GM18868 (cell line): ENCODE results near the gene FOXA1.

Experiments used
- ATAC-seq: cut with Tn5 transposase; IDR thresholded peaks from one replicate; pipeline ENCODE4 v1.9.1; 2021; ENCODE audit warnings: mild to moderate bottlenecking, moderate library complexity; ENCODE audit not compliant: unreplicated experiment

Gene FOXA1

DNA sequence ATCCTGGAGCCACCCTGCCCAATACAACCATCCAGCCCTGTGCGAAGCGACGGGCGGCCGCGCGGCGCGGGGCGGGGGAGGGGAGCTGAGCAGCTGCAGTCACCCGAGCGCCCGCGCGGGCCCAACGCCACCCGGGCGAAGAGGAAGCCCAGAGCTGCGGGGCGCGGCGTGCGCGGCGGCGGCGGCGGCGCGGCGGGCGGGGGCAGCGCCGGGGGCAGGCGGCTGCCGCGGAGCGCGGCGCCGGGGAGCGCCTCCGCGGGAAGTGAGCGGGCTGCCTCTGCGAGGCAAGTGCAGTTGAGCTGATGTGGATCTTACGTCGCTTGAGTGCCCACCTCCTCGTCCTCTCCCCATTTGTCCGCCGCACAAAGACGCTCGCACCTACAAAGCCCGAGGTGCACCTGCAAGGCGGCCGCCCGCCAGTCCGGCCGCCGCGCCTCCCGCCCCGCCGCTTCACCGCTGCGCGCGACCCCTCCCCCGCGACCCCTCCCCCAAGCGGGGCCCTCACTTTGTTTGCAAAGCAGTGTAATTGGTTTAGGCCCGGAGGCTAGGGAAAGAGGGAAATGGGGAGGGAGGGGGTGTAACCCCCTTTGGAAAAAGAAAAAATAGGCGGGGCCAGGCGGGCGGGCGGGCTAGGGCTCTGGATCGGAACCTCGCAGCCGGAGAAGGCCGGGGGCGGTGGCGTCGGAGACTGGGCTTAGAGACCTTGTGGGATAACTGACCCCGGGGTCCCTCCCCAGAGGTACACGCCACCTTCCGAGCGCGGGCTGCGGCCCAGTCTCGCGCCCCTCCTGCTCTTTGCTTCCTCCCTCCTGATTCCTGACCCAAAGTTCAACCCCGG, at the start of gene FOXA1, which contains the start of gene TTC6:
Gene FOXA1, minus strand, starts transcription at position 279 of the 838 bp plus-strand sequence. Its CDS starts 277 bp downstream, at position 2.
Gene TTC6, plus strand, starts transcription at position 659 of the 838 bp plus-strand sequence. CDS start 26,436 bp downstream, outside the sequence.
- ATAC-seq = no peak

DNA sequence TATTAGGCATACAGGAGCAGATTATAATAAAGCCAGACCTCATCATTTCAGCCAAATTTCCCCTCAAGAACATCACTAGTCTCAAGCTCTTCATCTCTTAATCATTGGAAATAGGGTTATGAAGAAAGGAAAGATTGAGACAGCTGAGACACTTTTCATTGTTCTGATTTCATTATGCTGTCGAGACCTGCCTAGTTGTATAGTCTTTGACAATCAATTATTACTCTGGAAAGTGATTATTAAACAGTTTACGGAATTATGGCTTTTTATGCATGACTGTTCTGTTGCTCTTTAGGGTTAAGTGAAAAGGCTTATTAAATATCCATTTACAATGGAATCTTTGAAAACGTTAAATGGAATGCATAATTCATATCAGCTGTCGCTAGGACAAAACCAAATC, 48.7 kb upstream of the FOXA1 start:
- ATAC-seq = no peak

DNA sequence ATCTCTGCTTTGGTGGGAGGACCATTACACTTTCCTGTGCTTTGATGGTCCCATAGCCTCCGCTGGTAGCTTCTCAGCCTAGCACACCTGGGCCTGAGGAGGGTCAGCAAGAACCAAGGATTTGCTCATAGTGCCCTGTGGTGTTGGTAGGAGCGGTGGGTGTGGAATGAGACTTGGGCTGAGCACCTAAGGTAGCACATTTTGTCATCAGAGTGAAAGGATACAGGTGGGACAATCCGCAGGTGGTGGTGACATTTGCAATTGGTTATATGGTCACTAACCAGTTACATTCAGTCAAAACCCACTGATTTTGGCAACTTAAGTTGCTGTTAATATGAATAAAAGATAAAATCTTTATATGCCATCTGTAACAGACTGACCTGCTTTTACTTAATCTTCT, 47.1 kb upstream of the FOXA1 start:
- no peak for ATAC-seq

DNA sequence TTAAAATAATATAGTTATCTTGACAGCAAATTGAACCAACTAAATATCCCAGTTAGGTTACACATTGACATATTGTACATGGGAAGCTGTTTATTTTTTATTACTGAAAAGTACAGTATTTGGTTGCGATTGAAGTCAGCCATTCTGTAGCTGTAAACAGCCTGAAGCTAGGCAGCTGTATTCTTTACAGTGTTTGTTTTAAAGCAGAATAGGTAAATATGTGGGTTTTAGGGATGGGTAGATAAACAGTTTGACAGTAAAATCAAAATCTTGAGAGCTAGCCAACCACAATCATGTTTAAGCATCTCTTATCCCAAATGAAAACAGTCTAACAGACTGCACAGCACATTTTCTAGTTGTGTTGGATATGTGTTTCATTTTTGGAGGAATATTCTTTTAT, 46.1 kb upstream of the FOXA1 start:
- no peak for ATAC-seq

DNA sequence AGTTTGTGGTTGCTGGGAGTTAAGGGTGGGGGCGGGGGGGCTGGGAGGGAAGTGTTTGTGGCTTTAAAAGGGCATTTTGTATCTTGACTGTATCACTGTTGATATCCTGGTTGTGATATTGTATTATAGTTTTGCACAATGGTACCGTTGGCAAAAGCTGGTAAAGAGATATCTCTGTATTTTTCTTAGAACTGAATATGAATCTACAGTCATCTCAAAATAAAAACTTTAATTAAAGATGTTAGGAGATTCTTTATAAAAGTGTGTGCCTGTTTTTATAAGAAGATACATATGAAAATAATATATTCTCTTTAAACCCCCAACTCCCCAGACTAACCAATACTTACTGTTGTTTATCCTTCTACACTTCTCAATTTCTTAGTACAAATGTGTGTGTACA, 43.5 kb upstream of the FOXA1 start:
- no peak for ATAC-seq

DNA sequence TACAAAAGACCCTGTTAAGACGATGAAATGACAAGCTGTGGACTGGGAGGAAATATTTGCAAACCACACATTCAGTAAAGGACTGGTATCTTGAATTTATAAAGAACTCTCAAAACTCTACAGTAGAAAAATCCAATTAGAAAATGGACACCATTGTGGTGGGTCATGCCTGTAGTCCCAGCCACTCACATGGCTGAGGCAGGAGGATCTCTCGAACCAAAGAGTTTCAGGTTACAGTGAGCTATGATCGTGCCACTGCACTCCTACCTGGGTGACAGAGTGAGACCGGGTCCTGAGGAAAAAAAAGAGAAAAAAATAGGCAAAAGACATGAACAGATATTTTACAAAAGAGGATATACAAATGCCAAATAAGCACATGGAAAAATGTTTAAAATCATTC, 42.3 kb upstream of the FOXA1 start:
- ATAC-seq = no peak

DNA sequence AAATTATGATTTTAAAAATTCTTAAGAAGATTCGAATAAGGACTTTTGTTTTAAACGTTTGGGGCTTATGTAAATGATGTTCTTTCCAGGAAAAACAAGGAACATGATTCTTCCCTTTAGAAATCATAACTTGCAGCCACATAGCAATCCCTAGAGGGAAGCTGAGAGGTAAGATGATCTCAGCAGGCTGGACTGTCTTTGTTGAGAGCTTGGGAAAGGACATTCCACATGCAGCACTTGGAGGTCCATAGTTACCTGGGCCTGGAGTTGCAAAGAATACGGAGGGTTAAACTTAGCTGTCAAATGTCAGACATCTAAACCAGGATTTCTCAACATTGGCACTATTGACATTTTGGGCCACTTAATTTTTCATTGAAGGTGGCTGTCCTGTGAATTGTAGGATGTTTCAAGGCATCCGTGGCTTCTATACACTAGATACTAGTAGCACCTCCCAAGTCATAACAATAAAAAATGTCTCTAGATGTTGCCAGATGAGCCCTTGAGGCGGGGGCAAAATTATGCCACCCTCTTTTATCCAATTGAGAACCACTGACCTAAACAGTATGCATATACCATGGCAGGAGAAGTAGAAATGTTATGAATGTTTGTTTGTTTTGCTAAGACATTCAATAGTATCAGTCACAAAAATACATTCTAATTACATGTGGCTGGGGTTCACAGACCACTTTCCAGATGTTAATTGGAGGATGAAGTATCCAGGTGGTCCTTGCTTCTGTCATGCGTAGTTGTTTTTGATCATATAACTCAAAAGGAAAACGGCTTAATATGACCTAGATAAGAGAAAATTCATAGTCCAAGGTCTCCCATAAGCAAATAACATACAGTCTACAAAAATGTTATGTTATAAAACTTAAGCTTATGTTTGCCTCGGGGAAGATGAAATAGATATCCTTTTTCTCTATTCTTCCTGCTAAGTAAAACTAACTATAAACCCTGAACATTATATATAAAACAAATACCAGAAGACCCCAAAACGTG, 30.8 kb upstream of the FOXA1 start:
- ATAC-seq = no peak

DNA sequence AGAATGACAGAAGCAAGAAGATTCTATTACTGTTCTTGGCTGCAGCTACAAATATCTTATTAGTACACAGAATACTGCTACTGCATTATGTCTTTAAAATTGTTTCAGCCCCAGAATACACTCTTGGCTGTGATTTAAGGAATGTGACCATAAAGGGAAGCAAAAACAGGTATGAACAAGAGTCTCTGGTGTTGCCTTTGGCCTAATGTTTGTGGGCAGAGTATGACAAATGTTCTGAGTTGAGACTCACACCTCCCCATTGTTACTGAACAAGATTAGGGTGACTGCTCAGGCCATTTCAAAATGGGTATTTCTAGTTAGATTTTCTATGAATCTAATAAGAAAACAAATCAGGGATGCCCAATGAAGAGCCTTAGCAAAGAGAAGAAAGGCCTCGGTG, 28.9 kb upstream of the FOXA1 start:
- ATAC-seq = no peak

DNA sequence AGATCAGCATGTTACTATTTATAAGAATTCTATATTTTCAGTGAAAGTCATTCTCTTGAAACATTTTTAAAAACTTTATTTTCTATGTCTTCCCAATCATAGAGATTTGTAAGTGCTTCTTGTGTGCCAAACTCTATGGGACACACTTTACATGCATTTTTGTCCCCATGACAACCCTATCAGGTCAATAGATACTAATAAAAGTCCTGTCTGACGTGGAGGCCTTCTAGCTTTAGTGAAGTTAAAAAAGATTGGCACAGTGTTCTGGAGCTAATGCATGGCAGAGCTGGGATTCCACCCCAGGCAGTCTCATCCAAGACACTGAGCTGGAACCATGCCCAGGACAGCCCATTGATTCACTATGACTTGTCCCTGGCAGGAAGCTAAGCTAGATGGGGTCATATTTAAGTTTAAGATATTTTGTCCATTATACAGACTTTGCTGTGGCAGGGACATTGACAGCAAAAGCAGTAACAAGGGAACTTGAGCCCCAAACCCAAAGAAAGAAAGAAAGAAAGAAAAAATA, 28.4 kb upstream of the FOXA1 start:
- no peak for ATAC-seq

DNA sequence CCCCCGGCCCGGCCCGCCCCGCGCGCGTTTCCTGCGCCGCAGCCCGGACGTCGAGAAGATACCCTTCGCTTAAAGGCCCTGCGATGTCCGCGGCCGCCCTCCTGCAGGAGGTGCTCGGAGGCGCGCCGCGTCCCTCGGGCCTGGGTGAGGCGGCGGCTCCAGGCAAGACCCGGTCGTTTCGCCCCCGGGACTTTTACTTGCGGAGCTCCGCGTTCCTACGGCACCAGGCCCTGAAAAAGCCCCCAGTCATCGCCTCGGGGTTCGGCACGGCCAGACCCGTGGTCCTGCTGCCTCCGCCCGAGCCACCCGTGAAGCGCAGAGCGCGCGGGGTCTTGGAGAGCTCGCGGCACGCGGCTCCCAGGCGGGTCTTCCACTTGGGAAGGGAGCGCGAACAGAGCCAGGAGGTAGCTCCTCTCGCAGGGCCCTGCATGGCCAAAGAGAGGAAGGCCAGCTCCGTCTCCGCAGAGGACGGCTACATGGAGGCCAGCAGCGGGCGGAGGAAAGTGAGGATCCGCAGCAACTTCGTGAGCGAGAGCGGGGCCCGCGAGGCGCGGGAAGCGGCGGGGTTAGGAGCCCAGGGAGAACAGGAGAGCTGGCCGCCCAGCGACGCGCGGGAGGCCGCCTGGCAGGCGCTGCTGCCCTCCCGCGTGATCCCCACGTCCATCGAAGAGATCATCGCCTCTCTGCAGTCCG, 27.3 kb upstream of the FOXA1 start:
- no peak for ATAC-seq

DNA sequence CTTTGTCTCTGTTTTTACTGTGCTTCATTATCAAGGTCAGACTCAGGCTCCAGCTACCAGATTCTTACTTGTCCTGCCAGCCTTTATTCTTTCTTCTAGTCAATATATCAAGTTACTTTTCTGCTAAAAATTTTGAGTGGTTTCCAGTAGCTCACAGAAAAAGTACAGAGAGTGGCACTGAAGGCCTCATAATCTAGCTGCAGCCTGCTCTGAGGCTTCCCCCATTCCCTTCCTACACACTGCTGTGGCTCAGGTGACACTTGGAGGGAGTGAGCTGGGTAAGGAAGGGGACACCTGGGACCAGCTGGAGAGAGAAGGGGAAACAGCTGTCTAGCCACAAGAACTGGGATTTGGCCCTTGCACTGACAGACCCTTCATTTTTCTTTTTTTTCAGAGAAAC, 25.8 kb upstream of the FOXA1 start:
- ATAC-seq = no peak

DNA sequence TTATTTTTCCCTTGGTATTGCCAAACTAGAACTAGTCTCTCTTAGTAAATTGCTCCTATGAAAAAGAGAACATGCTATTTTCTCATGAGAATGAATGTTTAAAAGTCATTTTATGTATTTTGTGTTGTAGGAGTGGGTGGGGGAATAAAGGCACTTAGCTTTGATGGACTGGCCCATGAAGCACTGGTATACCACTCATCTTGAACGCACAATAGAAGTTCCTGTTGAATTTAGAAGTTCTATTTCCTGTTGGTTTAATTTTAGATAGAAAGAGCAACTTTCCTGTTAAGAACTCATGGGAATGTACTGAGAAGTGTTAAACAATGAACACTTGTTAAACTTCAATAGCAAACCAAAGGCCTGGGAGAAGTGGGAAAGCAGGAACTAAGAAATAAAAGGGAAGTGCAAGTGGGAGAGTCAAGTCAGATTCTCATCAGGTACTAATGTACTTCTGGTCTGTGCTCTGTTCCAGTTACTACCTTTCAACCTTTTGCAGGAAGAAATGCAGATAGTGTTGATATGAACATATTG, 23.5 kb upstream of the FOXA1 start:
- no peak for ATAC-seq

DNA sequence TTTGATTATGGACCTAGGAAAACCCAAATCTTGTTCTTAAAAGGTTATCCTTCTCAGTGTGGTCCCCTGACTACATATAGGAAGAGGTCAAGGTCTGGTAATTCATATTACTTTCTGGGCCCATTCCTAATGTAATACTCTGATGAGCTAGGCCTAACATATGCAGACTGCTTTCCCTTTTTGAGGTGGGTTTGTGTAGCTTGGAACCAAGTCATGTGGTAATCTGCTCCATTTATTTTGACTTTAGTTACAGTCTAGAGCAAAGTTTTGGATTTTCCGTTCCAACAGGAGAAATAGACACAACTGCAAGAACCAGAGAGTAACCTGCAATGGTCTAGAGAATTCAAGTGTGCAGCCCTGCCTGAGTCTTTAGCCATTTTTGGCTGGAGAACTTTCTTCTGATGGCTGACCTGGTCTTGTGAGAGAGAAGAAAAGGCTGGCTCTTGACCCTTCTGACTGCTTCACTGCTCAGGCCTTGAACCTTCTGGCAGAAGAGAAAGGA, 22.9 kb upstream of the FOXA1 start:
- no peak for ATAC-seq

DNA sequence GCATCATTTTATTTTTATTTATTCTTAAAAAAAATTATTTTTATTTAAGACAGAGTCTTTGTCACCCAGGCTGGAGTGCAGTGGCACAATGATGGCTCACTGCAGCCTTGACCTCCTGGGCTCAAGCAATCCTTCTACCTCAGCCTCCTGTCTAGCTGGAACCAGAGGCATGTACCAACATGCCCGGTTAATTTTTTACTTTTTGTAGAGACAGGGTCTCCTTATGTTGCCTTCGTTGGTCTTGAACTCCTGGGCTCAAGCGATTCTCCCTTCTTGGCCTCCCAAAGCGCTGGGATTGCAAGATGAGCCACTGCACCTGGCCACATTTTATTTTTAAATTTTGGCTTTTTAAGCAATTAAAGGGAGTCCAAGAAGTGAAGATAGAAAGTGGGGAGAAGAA, 21.8 kb upstream of the FOXA1 start:
- ATAC-seq = no peak

DNA sequence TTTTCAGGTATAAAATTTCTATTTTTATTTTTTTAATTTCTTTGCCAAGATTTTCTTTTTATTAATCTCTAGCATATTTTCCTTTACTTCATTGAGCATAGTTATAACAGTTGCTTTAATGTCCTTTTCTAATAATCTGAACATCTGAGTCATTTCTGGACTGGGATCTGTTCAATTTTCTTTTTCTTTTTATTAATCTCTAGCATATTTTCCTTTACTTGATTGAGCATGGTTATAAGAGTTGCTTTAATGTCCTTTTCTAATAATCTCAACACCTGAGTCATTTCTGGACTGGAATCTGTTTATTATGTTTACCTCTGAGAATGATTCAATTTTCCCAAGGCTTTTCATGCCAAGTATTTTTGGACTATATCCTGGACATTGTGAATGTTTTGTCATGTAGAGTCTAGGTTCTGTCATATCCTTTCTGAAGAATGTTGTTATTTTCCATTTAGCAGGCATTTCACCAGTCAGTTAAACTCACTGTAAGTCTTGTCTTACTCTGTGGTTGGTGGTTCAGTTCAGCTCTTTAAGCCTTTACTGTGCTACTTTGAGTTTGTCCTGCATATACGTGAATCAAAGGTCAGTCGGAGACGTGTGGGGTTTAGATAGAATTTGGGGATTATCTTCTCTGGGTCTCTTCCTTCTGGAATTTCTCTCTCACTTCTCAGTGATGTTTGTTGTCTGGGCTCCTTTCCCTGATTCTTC, 20.7 kb upstream of the FOXA1 start:
- ATAC-seq = no peak

DNA sequence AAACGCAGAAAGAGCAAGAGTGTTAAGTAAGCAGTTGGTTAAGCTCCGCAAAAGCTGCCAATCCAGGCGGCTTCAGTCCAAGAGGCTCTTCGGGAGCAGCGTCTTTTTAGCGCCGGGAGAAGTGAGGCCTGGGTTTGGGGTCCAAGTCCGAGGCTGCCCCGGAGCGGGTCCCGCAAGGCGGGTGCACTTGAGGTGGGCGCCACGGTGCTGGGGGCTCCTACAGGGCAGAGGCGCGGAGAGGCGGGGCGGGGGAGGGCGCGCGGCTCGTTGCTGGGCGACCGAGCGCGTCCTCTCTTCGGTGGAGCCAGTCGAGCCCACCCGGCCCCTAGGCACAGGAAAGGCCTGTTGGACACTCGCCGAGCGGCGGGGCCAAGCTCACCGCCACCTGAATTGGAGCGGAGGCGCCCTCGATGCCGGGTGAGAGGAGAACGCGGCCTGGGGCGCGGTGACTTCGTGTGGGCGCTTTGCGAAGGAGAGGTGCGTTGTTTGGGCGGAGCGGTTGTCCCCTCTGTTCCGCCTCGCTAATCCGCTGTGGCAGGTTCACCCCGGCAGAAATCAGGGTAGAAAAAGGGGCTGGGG, 16.0 kb upstream of the FOXA1 start:
- ATAC-seq = no peak

DNA sequence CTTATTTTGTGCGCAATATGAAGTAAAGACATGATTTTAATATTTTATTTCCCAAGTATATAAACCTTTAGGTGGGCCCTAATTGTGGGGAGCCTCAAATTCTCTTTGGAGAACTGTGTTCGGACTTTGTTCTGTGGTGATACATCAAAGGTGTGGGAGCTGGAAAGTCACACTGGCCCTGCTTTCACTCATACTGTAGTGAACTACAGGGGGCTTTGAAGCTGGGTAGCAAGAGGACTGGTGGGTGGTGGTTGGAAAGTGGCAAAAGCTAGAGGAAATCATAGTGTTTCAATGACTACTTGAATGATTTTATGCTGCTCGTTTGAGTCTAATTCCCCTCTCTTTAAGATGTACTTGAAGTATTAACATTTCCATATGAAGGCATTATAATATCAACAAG, 13.6 kb upstream of the FOXA1 start:
- no peak for ATAC-seq

DNA sequence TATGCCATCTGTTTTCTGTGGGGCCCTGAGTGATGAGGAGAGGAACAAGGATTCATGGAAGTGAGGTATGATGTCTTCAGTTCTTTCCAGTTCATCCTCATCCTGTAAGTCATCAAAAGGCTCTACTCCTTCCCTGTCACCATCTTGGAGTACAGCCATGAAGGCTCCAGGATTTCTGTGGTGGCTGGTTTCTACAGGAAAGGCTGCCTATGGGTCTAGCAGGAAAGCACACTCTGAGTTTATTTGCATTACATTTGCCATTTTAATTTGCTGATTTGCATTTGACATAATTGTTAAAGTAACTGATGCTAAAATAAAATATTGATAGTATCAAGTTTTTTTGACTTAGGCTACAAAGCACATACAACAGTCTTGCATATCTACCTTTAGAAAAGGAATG, 11.6 kb upstream of the FOXA1 start:
- no peak for ATAC-seq

DNA sequence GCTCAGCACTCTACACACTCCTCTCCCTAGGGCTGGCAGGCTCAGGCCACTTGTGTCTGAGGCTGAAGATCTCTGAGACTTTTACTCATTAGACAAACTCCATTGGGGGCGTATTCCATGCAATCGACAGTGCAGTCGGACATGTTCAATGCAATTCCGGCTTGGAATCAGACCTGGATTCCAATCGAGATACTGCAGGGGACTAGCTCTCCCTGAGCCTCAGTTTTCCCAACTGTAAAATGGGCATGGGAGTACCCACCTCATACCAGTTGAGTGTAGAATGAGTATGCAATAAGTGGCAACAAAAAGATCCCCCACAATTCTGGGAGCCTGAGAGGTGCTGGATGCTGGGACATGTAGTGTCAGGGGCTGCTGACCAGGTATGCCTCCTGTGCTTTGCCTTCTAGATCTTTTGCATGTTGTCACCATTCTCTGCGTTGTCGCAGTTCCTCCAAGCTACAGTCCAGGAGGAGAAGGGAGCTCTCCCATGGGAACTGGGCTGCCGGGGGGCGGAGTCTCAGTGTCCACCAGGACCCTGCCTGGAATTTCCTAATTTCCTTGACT, 8.7 kb upstream of the FOXA1 start:
- no peak for ATAC-seq
